Prostate gland (tissue), 2 donors: ENCODE results near the gene ZNRF2. TPM values are rescaled to one million over a fixed set of nuclear protein-coding genes. Genes with fewer than 3 reads are reported as not detected.

Source experiments
- DNase-seq: peaks from one replicate; pipeline ENCODE4 v3.0.0-alpha.2; 2019; ENCODE audit warnings: low spot score
- H3K27ac ChIP-seq, 2 donors: fragments of 200-600 bp; sonication (generic); 2 replicates each; pipeline ENCODE4 v1.5.1; 2017 to 2019
- H3K27me3 ChIP-seq: fragments of 200-600 bp; sonication (generic); replicated peaks from 2 replicates; pipeline ENCODE4 v1.5.1; 2019; ENCODE audit not compliant: insufficient read depth
- H3K36me3 ChIP-seq, 2 donors: fragments of 200-600 bp; sonication (generic); 1 replicate in 1 of 2; 2 replicates in 1 of 2; pipeline versions ENCODE4 v1.5.1 to v1.8.1; 2017 to 2019
- H3K4me1 ChIP-seq: fragments of 200-600 bp; sonication (generic); replicated peaks from 2 replicates; pipeline ENCODE4 v1.5.1; 2019
- H3K4me3 ChIP-seq, 2 donors: fragments of 200-600 bp; sonication (generic); 2 replicates each; pipeline ENCODE4 v1.5.1; 2017 to 2019
- H3K9me3 ChIP-seq: fragments of 200-600 bp; sonication (generic); 2 replicates; pipeline ENCODE4 v1.5.1; 2017
- CTCF ChIP-seq, 4 experiments: fragments of 200-600 bp in 2 of 4; fragments of 450-650 bp in 2 of 4; sonication (generic) in 2 of 4; IDR thresholded peaks; 1 replicate in 3 of 4; 2 replicates in 1 of 4; pipeline ENCODE4 v1.5.1; 2016 to 2019; ENCODE audit warnings: antibody characterized with exemption in 4 of 4, mild to moderate bottlenecking in 2 of 4, moderate library complexity in 2 of 4
- POLR2A ChIP-seq: fragments of 450-650 bp; IDR thresholded peaks from one replicate; pipeline ENCODE4 v1.6.1; 2016; ENCODE audit warnings: antibody characterized with exemption, mild to moderate bottlenecking
- POLR2AphosphoS5 ChIP-seq: sonication (generic); formaldehyde crosslinking; IDR thresholded peaks from one replicate; pipeline ENCODE4 v1.6.1; 2017; ENCODE audit warnings: antibody characterized with exemption
- WGBS: methylation state at CpG from one replicate; pipeline ENCODE4 v1.1.5; 2018; 5-methylcytosine and 5-hydroxymethylcytosine counted together
- intact Hi-C: fragments of 100-400 bp; cut with DNase I; formaldehyde crosslinking; loops from one replicate; pipeline ENCODE4 v1.14.2; 2022
- total RNA-seq, 2 donors: library from RNA; depleted of rRNA; stranded (reverse); fragments of >200 nt; gene quantifications; one replicate each; pipeline ENCODE4 v1.1.0, GENCODE V29; 2016

Gene ZNRF2
- total RNA-seq, 2 donors from 2014 or later: 23.0 to 35.2 TPM

- no peaks in the 10 kb centered on the region for H3K9me3 ChIP-seq
- H3K27me3 ChIP-seq: no peaks in the 10 kb centered on the region
- TF ChIP-seq POLR2A (no peak), POLR2AphosphoS5 (no peak), CTCF (IDR thresholded peaks at IDR 0.05) (no peak)
- H3K4me3 ChIP-seq: no peak overlapping the region
- intact Hi-C loops: no loop called here
- no peak overlapping the region for H3K27ac ChIP-seq
- no peaks in the 10 kb centered on the region for H3K4me1 ChIP-seq
- no peaks in the 10 kb centered on the region for H3K36me3 ChIP-seq
- no peak for DNase-seq
Observed at GRCh38 chr7:30328381-30328780, 44.0 kb downstream of the ZNRF2 start.

- Histone ChIP-seq H3K27ac (no peak overlapping the region), H3K4me1 (no peaks in the 10 kb centered on the region), H3K4me3 (no peak overlapping the region), H3K9me3 (no peaks in the 10 kb centered on the region), H3K27me3 (no peaks in the 10 kb centered on the region), H3K36me3 (no peaks in the 10 kb centered on the region)
- TF ChIP-seq POLR2A (no peak), CTCF (IDR thresholded peaks at IDR 0.05) (no peak), POLR2AphosphoS5 (no peak)
- no peak for DNase-seq
- intact Hi-C loops: no loop called here
- WGBS: 72% methylated on average over 3 of the region's 3 CpGs
Observed at GRCh38 chr7:30329716-30330115, 45.3 kb downstream of the ZNRF2 start.

- Histone ChIP-seq H3K9me3 (no peaks in the 10 kb centered on the region), H3K27me3 (no peaks in the 10 kb centered on the region), H3K36me3 (no peaks in the 10 kb centered on the region), H3K27ac (no peak overlapping the region), H3K4me1 (no peaks in the 10 kb centered on the region), H3K4me3 (no peak overlapping the region)
- no peak for DNase-seq
- TF ChIP-seq POLR2AphosphoS5 (peak; percentile 35), POLR2A (no peak)
- WGBS: 42% methylated on average over 3 of the region's 3 CpGs
- intact Hi-C loops: no loop called here
Observed at GRCh38 chr7:30330134-30331111, 46.0 kb downstream of the ZNRF2 start.

GRCh38 chr7:30331338-30331737 lies 46.9 kb downstream of the ZNRF2 start:
- H3K36me3 ChIP-seq: no peaks in the 10 kb centered on the region
- WGBS: 62% methylated on average over 2 of the region's 2 CpGs
- intact Hi-C loops: no loop called here
- no peak for DNase-seq
- no peak for TF ChIP-seq POLR2A
- TF ChIP-seq POLR2AphosphoS5: no peak
- no peak for TF ChIP-seq CTCF (IDR thresholded peaks at IDR 0.05)
- H3K4me3 ChIP-seq: no peak overlapping the region
- no peaks in the 10 kb centered on the region for H3K27me3 ChIP-seq
- H3K9me3 ChIP-seq: no peaks in the 10 kb centered on the region
- no peaks in the 10 kb centered on the region for H3K4me1 ChIP-seq
- no peak overlapping the region for H3K27ac ChIP-seq

GRCh38 chr7:30332549-30332948 lies 48.2 kb downstream of the ZNRF2 start:
- TF ChIP-seq POLR2AphosphoS5 (no peak), POLR2A (no peak), CTCF (IDR thresholded peaks at IDR 0.05) (no peak)
- Histone ChIP-seq H3K4me3 (no peak overlapping the region), H3K9me3 (no peaks in the 10 kb centered on the region), H3K36me3 (no peaks in the 10 kb centered on the region), H3K4me1 (no peaks in the 10 kb centered on the region), H3K27me3 (no peaks in the 10 kb centered on the region), H3K27ac (no peak overlapping the region)
- 97% methylated on average over 2 of the region's 2 CpGs for WGBS
- no peak for DNase-seq
- intact Hi-C loops: no loop called here
